H1 (cell line): ENCODE results near the gene NR4A3. TPM values are rescaled to one million over a fixed set of nuclear protein-coding genes. Genes with fewer than 3 reads are reported as not detected.

Experiments
- CTCF ChIA-PET: fragments of 300-600 bp; sonication (Branson Sonifier 250); formaldehyde crosslinking; loops from one replicate; lab custom pipeline; 2021; ENCODE audit not compliant: partially characterized antibody; lab: Charles Lee
- POLR2A ChIA-PET: fragments of 300-600 bp; sonication (Branson Sonifier 250); formaldehyde crosslinking; loops from one replicate; lab custom pipeline; 2021; ENCODE audit warnings: inconsistent platforms; ENCODE audit not compliant: partially characterized antibody; lab: Charles Lee
- DNase-seq, 2 experiments: peaks; one replicate each; pipeline versions ENCODE4 v3.0.0 to v3.0.0-alpha.2; 2010 to 2022; ENCODE audit warnings: low spot score in 2 of 2, low read depth in 1 of 2, mixed read lengths in 1 of 2
- FAIRE-seq: peaks from 2 replicates; lab custom pipeline; 2011; peaks lifted over from hg19 to GRCh38; lab: Jason Lieb, UNC
- H2AFZ ChIP-seq: 2 replicates; pipeline ENCODE4 v1.8.1; 2012; ENCODE audit warnings: low read length, inconsistent platforms
- H2AK5ac ChIP-seq: 2 replicates; pipeline ENCODE4 v1.6.1; 2013; ENCODE audit warnings: low read depth, low read length
- H2BK120ac ChIP-seq: replicated peaks from 2 replicates; pipeline ENCODE3; 2013; ENCODE audit warnings: low read depth, low read length, inconsistent platforms
- H2BK12ac ChIP-seq: 2 replicates; pipeline ENCODE4 v1.6.1; 2013; ENCODE audit warnings: low read depth, low read length
- H2BK15ac ChIP-seq: 2 replicates; pipeline ENCODE4 v1.6.1; 2013; ENCODE audit warnings: low read length
- H2BK20ac ChIP-seq: 2 replicates; pipeline ENCODE4 v1.6.1; 2013; ENCODE audit warnings: low read length
- H2BK5ac ChIP-seq: 2 replicates; pipeline ENCODE4 v1.6.1; 2013; ENCODE audit warnings: low read depth, low read length
- H3K14ac ChIP-seq: 2 replicates; pipeline ENCODE4 v1.6.1; 2013; ENCODE audit warnings: inconsistent platforms; ENCODE audit not compliant: insufficient read length
- H3K18ac ChIP-seq: 2 replicates; pipeline ENCODE4 v1.6.1; 2013; ENCODE audit warnings: low read length; ENCODE audit errors: extremely low read depth
- H3K23ac ChIP-seq: 2 replicates; pipeline ENCODE4 v1.6.1; 2013; ENCODE audit warnings: inconsistent platforms; ENCODE audit not compliant: insufficient read length
- H3K23me2 ChIP-seq: 2 replicates; pipeline ENCODE4 v1.6.1; 2013; ENCODE audit warnings: low read depth, low read length
- H3K27ac ChIP-seq: 2 replicates; pipeline ENCODE4 v1.6.1; 2011; ENCODE audit warnings: low read depth, low read length, inconsistent platforms
- H3K27me3 ChIP-seq, 4 experiments: replicated peaks in 1 of 4; 1 replicate in 1 of 4; 2 replicates in 3 of 4; pipeline versions ENCODE4 v1.6.1 to v1.8.1; 2011 to 2013; ENCODE audit warnings: low read length in 3 of 4, mild to moderate bottlenecking in 3 of 4, inconsistent platforms in 2 of 4, mixed read lengths in 2 of 4, moderate library complexity in 1 of 4; ENCODE audit not compliant: control insufficient read depth in 3 of 4, insufficient read depth in 3 of 4; ENCODE audit errors: extremely low read depth in 1 of 4
- H3K36me3 ChIP-seq, 4 experiments: 2 replicates each; pipeline versions ENCODE4 v1.6.1 to v1.8.1; 2011 to 2013; ENCODE audit warnings: mild to moderate bottlenecking in 4 of 4, low read length in 3 of 4, moderate library complexity in 2 of 4, control low read depth in 1 of 4, inconsistent platforms in 1 of 4; ENCODE audit not compliant: insufficient read depth in 4 of 4, control insufficient read depth in 2 of 4
- H3K4ac ChIP-seq: replicated peaks from 2 replicates; pipeline ENCODE3; 2013; ENCODE audit warnings: low read length, low read depth, mixed read lengths, inconsistent platforms; ENCODE audit not compliant: insufficient read length
- H3K4me1 ChIP-seq, 4 experiments: replicated peaks in 1 of 4; 1 replicate in 1 of 4; 2 replicates in 3 of 4; pipeline versions ENCODE4 v1.6.1 to v1.8.1; 2011 to 2013; ENCODE audit warnings: low read length in 3 of 4, inconsistent platforms in 2 of 4, mixed read lengths in 1 of 4; ENCODE audit not compliant: insufficient read depth in 4 of 4, control insufficient read depth in 3 of 4
- H3K4me2 ChIP-seq, 2 experiments: 2 replicates each; pipeline versions ENCODE4 v1.6.1 to v1.8.1; 2011 to 2013; ENCODE audit warnings: low read depth in 2 of 2, low read length in 2 of 2, control low read depth in 1 of 2, inconsistent platforms in 1 of 2, mild to moderate bottlenecking in 1 of 2; ENCODE audit not compliant: insufficient read depth in 1 of 2
- H3K4me3 ChIP-seq, 4 experiments: fragments of 200-600, 300-600 bp in 1 of 4; sonication (generic), shearing (Covaris generic), sonication (Bioruptor Twin) in 1 of 4; 2 replicates each; pipeline versions ENCODE4 v1.5.1 to v1.8.1; 2011 to 2016; ENCODE audit warnings: low read length in 4 of 4, low read depth in 3 of 4, control low read depth in 2 of 4, inconsistent platforms in 2 of 4, mild to moderate bottlenecking in 2 of 4, mixed read lengths in 1 of 4, moderate library complexity in 1 of 4; ENCODE audit not compliant: insufficient read depth in 2 of 4; ENCODE audit errors: extremely low read depth in 1 of 4
- H3K56ac ChIP-seq: replicated peaks from 2 replicates; pipeline ENCODE3; 2013; ENCODE audit warnings: low read depth, mild to moderate bottlenecking, mixed read lengths, low read length, inconsistent platforms; ENCODE audit not compliant: insufficient read length
- H3K79me1 ChIP-seq: 2 replicates; pipeline ENCODE4 v1.6.1; 2013; ENCODE audit warnings: low read depth, low read length, control low read depth
- H3K79me2 ChIP-seq, 2 experiments: 2 replicates each; pipeline versions ENCODE4 v1.6.1 to v1.8.1; 2012 to 2013; ENCODE audit warnings: low read length in 2 of 2, mild to moderate bottlenecking in 2 of 2, inconsistent platforms in 1 of 2; ENCODE audit not compliant: insufficient read depth in 2 of 2, control insufficient read depth in 1 of 2
- H3K9ac ChIP-seq, 4 experiments: replicated peaks in 1 of 4; 1 replicate in 1 of 4; 2 replicates in 3 of 4; pipeline versions ENCODE4 v1.6.1 to v1.8.1; 2011 to 2013; ENCODE audit warnings: low read depth in 3 of 4, low read length in 3 of 4, control low read depth in 2 of 4, mild to moderate bottlenecking in 2 of 4, moderate library complexity in 2 of 4, inconsistent platforms in 1 of 4; ENCODE audit errors: extremely low read depth in 1 of 4
- H3K9me3 ChIP-seq, 2 experiments: 2 replicates each; pipeline versions ENCODE4 v1.6.1 to v1.8.1; 2012 to 2013; ENCODE audit warnings: mild to moderate bottlenecking in 2 of 2, moderate library complexity in 2 of 2, control low read depth in 1 of 2, inconsistent platforms in 1 of 2, low read depth in 1 of 2, low read length in 1 of 2, mixed read lengths in 1 of 2; ENCODE audit not compliant: insufficient read depth in 2 of 2
- H4K20me1 ChIP-seq, 2 experiments: replicated peaks in 1 of 2; 2 replicates each; pipeline versions ENCODE3 to v1.8.1; 2011 to 2013; ENCODE audit warnings: inconsistent platforms in 2 of 2, low read length in 2 of 2, mild to moderate bottlenecking in 1 of 2; ENCODE audit not compliant: insufficient read depth in 2 of 2, control insufficient read depth in 1 of 2
- H4K5ac ChIP-seq: 2 replicates; pipeline ENCODE4 v1.6.1; 2013; ENCODE audit warnings: low read length, low read depth, mixed read lengths, inconsistent platforms; ENCODE audit not compliant: insufficient read length
- H4K8ac ChIP-seq: 2 replicates; pipeline ENCODE4 v1.8.0; 2013; ENCODE audit warnings: mild to moderate bottlenecking, moderate library complexity, low read length, inconsistent platforms; ENCODE audit not compliant: insufficient read depth; ENCODE audit errors: extremely low read depth
- H4K91ac ChIP-seq: replicated peaks from 2 replicates; pipeline ENCODE3; 2013; ENCODE audit warnings: low read length, mixed read lengths, inconsistent platforms; ENCODE audit not compliant: insufficient read length
- EZH2 ChIP-seq: fragments of 200-600 bp; sonication (generic); IDR thresholded peaks from 2 replicates; pipeline ENCODE4 v1.7.1; 2012; ENCODE audit warnings: low read depth, mild to moderate bottlenecking, moderate library complexity, low read length, inconsistent platforms; ENCODE audit not compliant: severe bottlenecking
- POLR2A ChIP-seq, 2 experiments: IDR thresholded peaks; 1 replicate in 1 of 2; 2 replicates in 1 of 2; pipeline ENCODE4 v1.6.1; 2011; ENCODE audit warnings: low read depth in 2 of 2, low read length in 2 of 2, mild to moderate bottlenecking in 2 of 2; ENCODE audit errors: control extremely low read depth in 1 of 2
- WGBS, 2 experiments: shearing (Covaris generic) in 1 of 2; methylation state at CpG; one replicate each; pipeline versions ENCODE4 v1.1.6 to v1.1.7; 2013 to 2015; ENCODE audit warnings: low lambda C conversion rate in 2 of 2, mixed read lengths in 2 of 2, inconsistent platforms in 1 of 2, low coverage in 1 of 2, missing lambda C conversion rate in 1 of 2; ENCODE audit not compliant: insufficient replicate concordance in 2 of 2, insufficient coverage in 1 of 2, insufficient read length in 1 of 2; ENCODE audit errors: extremely low coverage in 1 of 2, missing lambda C conversion rate in 1 of 2; 5-methylcytosine and 5-hydroxymethylcytosine counted together
- polyA plus RNA-seq, 7 experiments: library from polyadenylated mRNA; depleted of rRNA in 3 of 7; stranded (reverse) in 5 of 7; unstranded in 2 of 7; fragments of >200 nt in 5 of 7; fragments of 200-250 nt in 2 of 7; gene quantifications; 1 replicate in 5 of 7; 2 replicates in 1 of 7; 4 replicates in 1 of 7; pipeline versions ENCODE4 v1.2.1 to v1.2.3, GENCODE V29; 2011 to 2013; ENCODE audit warnings: missing spikeins in 2 of 7, mixed read lengths in 2 of 7
- total RNA-seq: library from RNA; stranded (reverse); fragmentation: NEBNext Ultra II Directional; extraction: Animal tissue kit (Norgen Biotek cat#: 25700); gene quantifications from 2 replicates; pipeline ENCODE4 v1.2.1, GENCODE V29; 2021

Gene NR4A3
- total and polyA plus RNA-seq, 2 of the 8 experiments (the other 6 are each of a cell fraction or from before 2014, with no cell fraction given) = 0.05 to 0.30 TPM

- Histone ChIP-seq H2BK12ac (peak overlapping the region; percentile 80), H2BK120ac (peak overlapping the region; percentile 27), H2BK5ac (no peak overlapping the region; the same call in 1 of the 2 replicates), H4K8ac (peak overlapping the region; percentile 31; the same call in 1 of the 2 replicates), H2AK5ac (no peak overlapping the region), H3K23me2 (peaks cover 50% of the 10 kb centered on the region), H3K4me2 (peak overlapping the region; percentile 99 to 100), H3K79me1 (no peaks in the 10 kb centered on the region), H3K27ac (no peak overlapping the region), H3K14ac (no peak overlapping the region), H2BK15ac (peak overlapping the region; percentile 81; the same call in 1 of the 2 replicates), H3K79me2 (no peaks in the 10 kb centered on the region), H3K9me3 (no peaks in the 10 kb centered on the region), H3K27me3 (peaks cover 68 to 100% (median 93%) of the 10 kb centered on the region in 4 experiments), H2BK20ac (peak overlapping the region; percentile 61; the same call in 1 of the 2 replicates), H3K56ac (no peak overlapping the region), H3K4ac (no peak overlapping the region), H4K5ac (no peak overlapping the region), H3K18ac (no peak overlapping the region; the same call in 1 of the 2 replicates), H4K20me1 (peaks cover 5 to 22% of the 10 kb centered on the region in 2 experiments), H3K9ac (0 out of 7 replicates have a peak overlapping the region, but pooled peaks of 1 of the 4 experiments have one; percentile 15), H2AFZ (0 out of 2 replicates have a peak overlapping the region, but pooled peaks have one; percentile 69), H3K4me3 (peak overlapping the region; percentile 58 to 68 (median 66); a peak in 7 of 8 replicates), H3K36me3 (peaks cover 0 to 6% (median 0%) of the 10 kb centered on the region in 4 experiments; a peak in 1 of 8 replicates), H3K4me1 (peaks cover 0 to 35% (median 18%) of the 10 kb centered on the region in 4 experiments; a peak in 6 of 7 replicates), H4K91ac (no peak overlapping the region), H3K23ac (no peak overlapping the region)
- 5% methylated on average over 44 of the region's 44 CpGs; no CpG with 5 or more reads in 1 of the 2 experiments for WGBS, 2 experiments
- CTCF ChIA-PET = interaction anchor here (0.6 to 2.4 kb wide), 32 partner anchors 10 to 712 kb away, joined by 3 to 13 read pairs (median 3); no protein-coding TSS in a partner anchor
- peak in 1 of 2 experiments; percentile 68 for DNase-seq
- no peak for FAIRE-seq
- POLR2A ChIA-PET = interaction anchor here (0.6 to 1.0 kb wide), 2 partner anchors 9 to 81 kb away, joined by 3 to 6 read pairs; no protein-coding TSS in a partner anchor
- peak; percentile 82 for TF ChIP-seq EZH2
- no peak for TF ChIP-seq POLR2A (IDR thresholded peaks at IDR 0.05; ENCODE audit: control extremely low read depth in 1 of 2, low read depth in 2 of 2, low read length in 2 of 2)
These were observed 3.7 kb downstream of the NR4A3 start for GRCh38 chr9:99825172-99826046.
